ENCODE results near the gene YPEL1.

DNA sequence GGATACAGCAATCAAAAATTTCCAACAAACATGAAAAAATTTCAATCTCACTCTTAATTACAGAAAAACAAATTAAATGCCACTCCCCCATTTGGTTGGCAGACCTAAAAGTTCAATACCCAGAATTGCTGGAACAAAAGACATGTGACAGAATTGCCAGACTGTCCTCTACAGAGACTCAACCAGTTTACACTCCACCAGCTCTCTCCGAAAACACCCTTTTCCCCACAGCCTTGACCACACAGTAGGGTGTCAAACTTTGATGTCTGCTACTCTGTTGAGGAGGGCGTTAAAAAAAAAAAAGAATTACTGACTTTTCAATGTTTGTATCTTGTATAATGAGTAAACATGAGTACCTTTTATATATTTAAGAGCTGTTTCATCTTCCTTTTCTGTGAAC lies 44.7 kb upstream of the YPEL1 start:
- TF ChIP-seq, protein P1, sequence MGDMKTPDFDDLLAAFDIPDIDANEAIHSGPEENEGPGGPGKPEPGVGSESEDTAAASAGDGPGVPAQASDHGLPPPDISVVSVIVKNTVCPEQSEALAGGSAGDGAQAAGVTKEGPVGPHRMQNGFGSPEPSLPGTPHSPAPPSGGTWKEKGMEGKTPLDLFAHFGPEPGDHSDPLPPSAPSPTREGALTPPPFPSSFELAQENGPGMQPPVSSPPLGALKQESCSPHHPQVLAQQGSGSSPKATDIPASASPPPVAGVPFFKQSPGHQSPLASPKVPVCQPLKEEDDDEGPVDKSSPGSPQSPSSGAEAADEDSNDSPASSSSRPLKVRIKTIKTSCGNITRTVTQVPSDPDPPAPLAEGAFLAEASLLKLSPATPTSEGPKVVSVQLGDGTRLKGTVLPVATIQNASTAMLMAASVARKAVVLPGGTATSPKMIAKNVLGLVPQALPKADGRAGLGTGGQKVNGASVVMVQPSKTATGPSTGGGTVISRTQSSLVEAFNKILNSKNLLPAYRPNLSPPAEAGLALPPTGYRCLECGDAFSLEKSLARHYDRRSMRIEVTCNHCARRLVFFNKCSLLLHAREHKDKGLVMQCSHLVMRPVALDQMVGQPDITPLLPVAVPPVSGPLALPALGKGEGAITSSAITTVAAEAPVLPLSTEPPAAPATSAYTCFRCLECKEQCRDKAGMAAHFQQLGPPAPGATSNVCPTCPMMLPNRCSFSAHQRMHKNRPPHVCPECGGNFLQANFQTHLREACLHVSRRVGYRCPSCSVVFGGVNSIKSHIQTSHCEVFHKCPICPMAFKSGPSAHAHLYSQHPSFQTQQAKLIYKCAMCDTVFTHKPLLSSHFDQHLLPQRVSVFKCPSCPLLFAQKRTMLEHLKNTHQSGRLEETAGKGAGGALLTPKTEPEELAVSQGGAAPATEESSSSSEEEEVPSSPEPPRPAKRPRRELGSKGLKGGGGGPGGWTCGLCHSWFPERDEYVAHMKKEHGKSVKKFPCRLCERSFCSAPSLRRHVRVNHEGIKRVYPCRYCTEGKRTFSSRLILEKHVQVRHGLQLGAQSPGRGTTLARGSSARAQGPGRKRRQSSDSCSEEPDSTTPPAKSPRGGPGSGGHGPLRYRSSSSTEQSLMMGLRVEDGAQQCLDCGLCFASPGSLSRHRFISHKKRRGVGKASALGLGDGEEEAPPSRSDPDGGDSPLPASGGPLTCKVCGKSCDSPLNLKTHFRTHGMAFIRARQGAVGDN (IDR thresholded peaks at IDR 0.05), result no peak
- TF ChIP-seq NR2C2 (IDR thresholded peaks at IDR 0.05; ENCODE audit: borderline replicate concordance, control insufficient read depth, insufficient read length, low read depth) (no peak), POLR2AphosphoS5 (IDR thresholded peaks at IDR 0.05; ENCODE audit: low read length) (no peak)
- TF ChIP-seq, protein P2, sequence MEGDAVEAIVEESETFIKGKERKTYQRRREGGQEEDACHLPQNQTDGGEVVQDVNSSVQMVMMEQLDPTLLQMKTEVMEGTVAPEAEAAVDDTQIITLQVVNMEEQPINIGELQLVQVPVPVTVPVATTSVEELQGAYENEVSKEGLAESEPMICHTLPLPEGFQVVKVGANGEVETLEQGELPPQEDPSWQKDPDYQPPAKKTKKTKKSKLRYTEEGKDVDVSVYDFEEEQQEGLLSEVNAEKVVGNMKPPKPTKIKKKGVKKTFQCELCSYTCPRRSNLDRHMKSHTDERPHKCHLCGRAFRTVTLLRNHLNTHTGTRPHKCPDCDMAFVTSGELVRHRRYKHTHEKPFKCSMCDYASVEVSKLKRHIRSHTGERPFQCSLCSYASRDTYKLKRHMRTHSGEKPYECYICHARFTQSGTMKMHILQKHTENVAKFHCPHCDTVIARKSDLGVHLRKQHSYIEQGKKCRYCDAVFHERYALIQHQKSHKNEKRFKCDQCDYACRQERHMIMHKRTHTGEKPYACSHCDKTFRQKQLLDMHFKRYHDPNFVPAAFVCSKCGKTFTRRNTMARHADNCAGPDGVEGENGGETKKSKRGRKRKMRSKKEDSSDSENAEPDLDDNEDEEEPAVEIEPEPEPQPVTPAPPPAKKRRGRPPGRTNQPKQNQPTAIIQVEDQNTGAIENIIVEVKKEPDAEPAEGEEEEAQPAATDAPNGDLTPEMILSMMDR (IDR thresholded peaks at IDR 0.05 in 2 of 3, conservative IDR thresholded peaks at IDR 0.05 in 1 of 3; ENCODE audit: control insufficient read depth in 2 of 3, extremely low read depth in 1 of 3, insufficient read depth in 1 of 3, low read depth in 3 of 3, low read length in 3 of 3), result no peak

Measured in GM12878 (cell line).